Measurements from ENCODE around the gene AFF2.

Gene AFF2

DNA sequence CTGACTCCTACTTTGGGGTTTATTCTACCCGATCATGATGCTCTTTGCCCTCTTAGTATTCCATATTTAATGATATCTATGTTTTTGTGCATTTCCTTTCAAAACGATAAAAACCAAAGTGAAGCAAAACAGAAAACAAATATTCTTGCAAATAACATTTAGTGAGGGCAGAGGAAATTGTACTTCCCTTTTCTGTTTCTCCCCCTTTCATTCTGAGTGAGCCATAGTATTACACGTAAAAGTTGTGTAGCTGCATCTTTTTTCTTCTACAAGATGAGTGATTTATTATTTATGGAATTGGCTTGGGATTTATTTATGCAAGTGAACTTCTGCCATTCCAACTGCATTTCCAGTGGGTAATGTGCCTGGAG, 109.9 kb downstream of the AFF2 start:
- ATAC-seq, result no peak
- no peak for TF ChIP-seq ZFP3 (CRISPR knock-in tag; IDR thresholded peaks at IDR 0.05)
- no peak for TF ChIP-seq ISL1 (CRISPR knock-in tag; IDR thresholded peaks at IDR 0.05)
- TF ChIP-seq, protein P1, sequence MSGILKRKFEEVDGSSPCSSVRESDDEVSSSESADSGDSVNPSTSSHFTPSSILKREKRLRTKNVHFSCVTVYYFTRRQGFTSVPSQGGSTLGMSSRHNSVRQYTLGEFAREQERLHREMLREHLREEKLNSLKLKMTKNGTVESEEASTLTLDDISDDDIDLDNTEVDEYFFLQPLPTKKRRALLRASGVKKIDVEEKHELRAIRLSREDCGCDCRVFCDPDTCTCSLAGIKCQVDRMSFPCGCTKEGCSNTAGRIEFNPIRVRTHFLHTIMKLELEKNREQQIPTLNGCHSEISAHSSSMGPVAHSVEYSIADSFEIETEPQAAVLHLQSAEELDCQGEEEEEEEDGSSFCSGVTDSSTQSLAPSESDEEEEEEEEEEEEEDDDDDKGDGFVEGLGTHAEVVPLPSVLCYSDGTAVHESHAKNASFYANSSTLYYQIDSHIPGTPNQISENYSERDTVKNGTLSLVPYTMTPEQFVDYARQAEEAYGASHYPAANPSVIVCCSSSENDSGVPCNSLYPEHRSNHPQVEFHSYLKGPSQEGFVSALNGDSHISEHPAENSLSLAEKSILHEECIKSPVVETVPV (CRISPR knock-in tag; IDR thresholded peaks at IDR 0.05), result no peak
- no peak for TF ChIP-seq BACH2 (CRISPR knock-in tag; IDR thresholded peaks at IDR 0.05; ENCODE audit: borderline replicate concordance)
- no peak for TF ChIP-seq ZNF8 (CRISPR knock-in tag; IDR thresholded peaks at IDR 0.05)
- TF ChIP-seq ZNF70 (CRISPR knock-in tag; IDR thresholded peaks at IDR 0.05), result no peak
- no peak for TF ChIP-seq RARB (CRISPR knock-in tag; IDR thresholded peaks at IDR 0.05)
- TF ChIP-seq ZFP30 (CRISPR knock-in tag; IDR thresholded peaks at IDR 0.05), result no peak
- no peak for TF ChIP-seq SNAI2 (CRISPR knock-in tag; IDR thresholded peaks at IDR 0.05)
- no peak for TF ChIP-seq ZNF565 (CRISPR knock-in tag; conservative IDR thresholded peaks at IDR 0.05; ENCODE audit: low read depth)
- TF ChIP-seq ZC3H10 (CRISPR knock-in tag; IDR thresholded peaks at IDR 0.05), result no peak
- TF ChIP-seq GLIS3 (CRISPR knock-in tag; IDR thresholded peaks at IDR 0.05), result no peak
- TF ChIP-seq, protein P2, sequence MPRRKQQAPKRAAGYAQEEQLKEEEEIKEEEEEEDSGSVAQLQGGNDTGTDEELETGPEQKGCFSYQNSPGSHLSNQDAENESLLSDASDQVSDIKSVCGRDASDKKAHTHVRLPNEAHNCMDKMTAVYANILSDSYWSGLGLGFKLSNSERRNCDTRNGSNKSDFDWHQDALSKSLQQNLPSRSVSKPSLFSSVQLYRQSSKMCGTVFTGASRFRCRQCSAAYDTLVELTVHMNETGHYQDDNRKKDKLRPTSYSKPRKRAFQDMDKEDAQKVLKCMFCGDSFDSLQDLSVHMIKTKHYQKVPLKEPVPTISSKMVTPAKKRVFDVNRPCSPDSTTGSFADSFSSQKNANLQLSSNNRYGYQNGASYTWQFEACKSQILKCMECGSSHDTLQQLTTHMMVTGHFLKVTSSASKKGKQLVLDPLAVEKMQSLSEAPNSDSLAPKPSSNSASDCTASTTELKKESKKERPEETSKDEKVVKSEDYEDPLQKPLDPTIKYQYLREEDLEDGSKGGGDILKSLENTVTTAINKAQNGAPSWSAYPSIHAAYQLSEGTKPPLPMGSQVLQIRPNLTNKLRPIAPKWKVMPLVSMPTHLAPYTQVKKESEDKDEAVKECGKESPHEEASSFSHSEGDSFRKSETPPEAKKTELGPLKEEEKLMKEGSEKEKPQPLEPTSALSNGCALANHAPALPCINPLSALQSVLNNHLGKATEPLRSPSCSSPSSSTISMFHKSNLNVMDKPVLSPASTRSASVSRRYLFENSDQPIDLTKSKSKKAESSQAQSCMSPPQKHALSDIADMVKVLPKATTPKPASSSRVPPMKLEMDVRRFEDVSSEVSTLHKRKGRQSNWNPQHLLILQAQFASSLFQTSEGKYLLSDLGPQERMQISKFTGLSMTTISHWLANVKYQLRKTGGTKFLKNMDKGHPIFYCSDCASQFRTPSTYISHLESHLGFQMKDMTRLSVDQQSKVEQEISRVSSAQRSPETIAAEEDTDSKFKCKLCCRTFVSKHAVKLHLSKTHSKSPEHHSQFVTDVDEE (CRISPR knock-in tag; IDR thresholded peaks at IDR 0.05), result no peak
- no peak for TF ChIP-seq CSDC2 (CRISPR knock-in tag; IDR thresholded peaks at IDR 0.05)

DNA sequence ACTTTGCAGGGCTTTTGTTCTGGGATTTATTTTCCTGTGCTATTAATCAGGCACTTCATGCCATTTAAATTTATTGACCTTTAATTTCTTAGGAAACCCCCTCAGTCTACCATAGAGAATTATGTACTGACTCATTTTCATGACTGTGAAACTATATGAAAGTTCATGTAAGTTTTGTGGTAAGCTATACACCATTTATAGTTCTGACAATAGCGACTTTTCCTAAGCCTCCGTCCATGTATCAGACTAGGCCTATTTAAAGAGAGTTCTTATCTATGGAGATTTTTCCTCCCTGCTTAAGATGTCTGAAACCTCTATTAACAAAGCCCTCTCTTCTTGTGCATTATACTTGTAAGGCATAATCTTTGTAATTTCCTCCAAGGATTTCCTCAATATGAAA, 111.6 kb downstream of the AFF2 start:
- no peak for TF ChIP-seq TCF4 (CRISPR knock-in tag; IDR thresholded peaks at IDR 0.05; ENCODE audit: borderline replicate concordance)
- TF ChIP-seq ZNF8 (CRISPR knock-in tag; IDR thresholded peaks at IDR 0.05), result no peak
- no peak for TF ChIP-seq ESRRG (CRISPR knock-in tag; IDR thresholded peaks at IDR 0.05)
- no peak for TF ChIP-seq ZNF70 (CRISPR knock-in tag; IDR thresholded peaks at IDR 0.05)
- TF ChIP-seq ZFP3 (CRISPR knock-in tag; IDR thresholded peaks at IDR 0.05), result no peak
- TF ChIP-seq GLIS3 (CRISPR knock-in tag; IDR thresholded peaks at IDR 0.05), result no peak
- no peak for TF ChIP-seq ZFP30 (CRISPR knock-in tag; IDR thresholded peaks at IDR 0.05)
- no peak for TF ChIP-seq ARNTL (CRISPR knock-in tag; IDR thresholded peaks at IDR 0.05; ENCODE audit: borderline replicate concordance, low read depth)
- TF ChIP-seq ISL1 (CRISPR knock-in tag; IDR thresholded peaks at IDR 0.05), result no peak
- no peak for ATAC-seq

DNA sequence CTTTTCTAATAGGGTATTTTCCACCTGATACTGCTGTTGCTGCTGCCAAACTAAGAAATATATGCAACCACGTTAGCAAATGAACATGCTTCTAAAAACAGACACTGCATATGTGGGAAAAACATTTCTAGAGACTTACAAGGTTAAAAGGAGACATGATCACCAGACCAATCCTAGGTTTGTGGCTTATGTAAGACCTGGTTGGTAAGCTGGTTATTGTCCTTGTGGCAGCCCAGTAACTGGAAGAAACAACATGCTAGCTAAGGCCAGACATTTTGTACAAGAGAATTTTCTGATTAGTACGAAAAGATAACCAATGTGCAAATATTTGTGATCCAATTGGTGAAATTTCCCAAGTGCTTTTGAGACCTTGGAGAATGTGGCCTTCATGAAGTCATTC, 112.0 kb downstream of the AFF2 start:
- TF ChIP-seq, protein P3, sequence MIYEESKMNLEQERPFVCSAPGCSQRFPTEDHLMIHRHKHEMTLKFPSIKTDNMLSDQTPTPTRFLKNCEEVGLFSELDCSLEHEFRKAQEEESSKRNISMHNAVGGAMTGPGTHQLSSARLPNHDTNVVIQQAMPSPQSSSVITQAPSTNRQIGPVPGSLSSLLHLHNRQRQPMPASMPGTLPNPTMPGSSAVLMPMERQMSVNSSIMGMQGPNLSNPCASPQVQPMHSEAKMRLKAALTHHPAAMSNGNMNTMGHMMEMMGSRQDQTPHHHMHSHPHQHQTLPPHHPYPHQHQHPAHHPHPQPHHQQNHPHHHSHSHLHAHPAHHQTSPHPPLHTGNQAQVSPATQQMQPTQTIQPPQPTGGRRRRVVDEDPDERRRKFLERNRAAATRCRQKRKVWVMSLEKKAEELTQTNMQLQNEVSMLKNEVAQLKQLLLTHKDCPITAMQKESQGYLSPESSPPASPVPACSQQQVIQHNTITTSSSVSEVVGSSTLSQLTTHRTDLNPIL (CRISPR knock-in tag; IDR thresholded peaks at IDR 0.05; ENCODE audit: low read depth), result no peak
- TF ChIP-seq, protein P4, sequence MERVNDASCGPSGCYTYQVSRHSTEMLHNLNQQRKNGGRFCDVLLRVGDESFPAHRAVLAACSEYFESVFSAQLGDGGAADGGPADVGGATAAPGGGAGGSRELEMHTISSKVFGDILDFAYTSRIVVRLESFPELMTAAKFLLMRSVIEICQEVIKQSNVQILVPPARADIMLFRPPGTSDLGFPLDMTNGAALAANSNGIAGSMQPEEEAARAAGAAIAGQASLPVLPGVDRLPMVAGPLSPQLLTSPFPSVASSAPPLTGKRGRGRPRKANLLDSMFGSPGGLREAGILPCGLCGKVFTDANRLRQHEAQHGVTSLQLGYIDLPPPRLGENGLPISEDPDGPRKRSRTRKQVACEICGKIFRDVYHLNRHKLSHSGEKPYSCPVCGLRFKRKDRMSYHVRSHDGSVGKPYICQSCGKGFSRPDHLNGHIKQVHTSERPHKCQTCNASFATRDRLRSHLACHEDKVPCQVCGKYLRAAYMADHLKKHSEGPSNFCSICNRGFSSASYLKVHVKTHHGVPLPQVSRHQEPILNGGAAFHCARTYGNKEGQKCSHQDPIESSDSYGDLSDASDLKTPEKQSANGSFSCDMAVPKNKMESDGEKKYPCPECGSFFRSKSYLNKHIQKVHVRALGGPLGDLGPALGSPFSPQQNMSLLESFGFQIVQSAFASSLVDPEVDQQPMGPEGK (CRISPR knock-in tag; IDR thresholded peaks at IDR 0.05; ENCODE audit: borderline replicate concordance), result no peak
- TF ChIP-seq TOX (CRISPR knock-in tag; IDR thresholded peaks at IDR 0.05; ENCODE audit: borderline replicate concordance) (no peak), ARNTL (CRISPR knock-in tag; IDR thresholded peaks at IDR 0.05; ENCODE audit: borderline replicate concordance, low read depth) (no peak), PPARA (CRISPR knock-in tag; IDR thresholded peaks at IDR 0.05; ENCODE audit: borderline replicate concordance) (no peak), ZNF70 (CRISPR knock-in tag; IDR thresholded peaks at IDR 0.05) (no peak), SNAI2 (CRISPR knock-in tag; IDR thresholded peaks at IDR 0.05) (no peak), ZC3H10 (CRISPR knock-in tag; IDR thresholded peaks at IDR 0.05) (no peak), ISL1 (CRISPR knock-in tag; IDR thresholded peaks at IDR 0.05) (no peak), RARB (CRISPR knock-in tag; IDR thresholded peaks at IDR 0.05) (no peak), BACH2 (CRISPR knock-in tag; IDR thresholded peaks at IDR 0.05; ENCODE audit: borderline replicate concordance) (no peak), ZFP3 (CRISPR knock-in tag; IDR thresholded peaks at IDR 0.05) (no peak)
- no peak for ATAC-seq

DNA sequence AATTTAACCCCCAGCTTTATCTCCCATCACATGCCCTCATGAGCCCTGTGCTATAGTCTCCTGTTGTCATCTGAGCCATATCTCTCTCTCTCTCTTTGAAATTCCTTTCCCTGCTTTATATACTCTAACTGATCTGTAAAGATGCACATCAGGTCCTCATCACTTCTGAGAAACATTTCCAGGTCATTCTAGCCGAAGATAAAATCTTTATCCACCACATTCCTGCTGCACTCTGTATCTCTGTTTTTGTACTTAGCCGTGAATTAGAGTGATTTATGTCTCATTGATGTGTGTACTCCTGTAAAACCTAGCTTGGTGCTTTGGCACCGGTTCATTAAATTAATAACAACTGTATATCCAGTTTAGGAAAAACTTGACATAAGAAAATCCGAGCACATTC, 113.2 kb downstream of the AFF2 start:
- TF ChIP-seq TOX (CRISPR knock-in tag; IDR thresholded peaks at IDR 0.05; ENCODE audit: borderline replicate concordance), result no peak
- TF ChIP-seq, protein P3 (CRISPR knock-in tag; IDR thresholded peaks at IDR 0.05; ENCODE audit: low read depth), result no peak
- TF ChIP-seq, protein P1 (CRISPR knock-in tag; IDR thresholded peaks at IDR 0.05), result no peak
- TF ChIP-seq, protein P5, sequence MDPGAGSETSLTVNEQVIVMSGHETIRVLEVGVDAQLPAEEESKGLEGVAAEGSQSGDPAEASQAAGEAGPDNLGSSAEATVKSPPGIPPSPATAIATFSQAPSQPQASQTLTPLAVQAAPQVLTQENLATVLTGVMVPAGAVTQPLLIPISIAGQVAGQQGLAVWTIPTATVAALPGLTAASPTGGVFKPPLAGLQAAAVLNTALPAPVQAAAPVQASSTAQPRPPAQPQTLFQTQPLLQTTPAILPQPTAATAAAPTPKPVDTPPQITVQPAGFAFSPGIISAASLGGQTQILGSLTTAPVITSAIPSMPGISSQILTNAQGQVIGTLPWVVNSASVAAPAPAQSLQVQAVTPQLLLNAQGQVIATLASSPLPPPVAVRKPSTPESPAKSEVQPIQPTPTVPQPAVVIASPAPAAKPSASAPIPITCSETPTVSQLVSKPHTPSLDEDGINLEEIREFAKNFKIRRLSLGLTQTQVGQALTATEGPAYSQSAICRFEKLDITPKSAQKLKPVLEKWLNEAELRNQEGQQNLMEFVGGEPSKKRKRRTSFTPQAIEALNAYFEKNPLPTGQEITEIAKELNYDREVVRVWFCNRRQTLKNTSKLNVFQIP (CRISPR knock-in tag; IDR thresholded peaks at IDR 0.05; ENCODE audit: borderline replicate concordance, low read depth), result no peak
- no peak for TF ChIP-seq SNAI2 (CRISPR knock-in tag; IDR thresholded peaks at IDR 0.05)
- ATAC-seq, result no peak
